ENCODE data around the gene ZFP1.
"Not testable (repeated sequence)": the region's sequence is repeated elsewhere in the genome, so short reads cannot be mapped to it uniquely, and the experiment has no call there.

The ZFP1 gene

DNA sequence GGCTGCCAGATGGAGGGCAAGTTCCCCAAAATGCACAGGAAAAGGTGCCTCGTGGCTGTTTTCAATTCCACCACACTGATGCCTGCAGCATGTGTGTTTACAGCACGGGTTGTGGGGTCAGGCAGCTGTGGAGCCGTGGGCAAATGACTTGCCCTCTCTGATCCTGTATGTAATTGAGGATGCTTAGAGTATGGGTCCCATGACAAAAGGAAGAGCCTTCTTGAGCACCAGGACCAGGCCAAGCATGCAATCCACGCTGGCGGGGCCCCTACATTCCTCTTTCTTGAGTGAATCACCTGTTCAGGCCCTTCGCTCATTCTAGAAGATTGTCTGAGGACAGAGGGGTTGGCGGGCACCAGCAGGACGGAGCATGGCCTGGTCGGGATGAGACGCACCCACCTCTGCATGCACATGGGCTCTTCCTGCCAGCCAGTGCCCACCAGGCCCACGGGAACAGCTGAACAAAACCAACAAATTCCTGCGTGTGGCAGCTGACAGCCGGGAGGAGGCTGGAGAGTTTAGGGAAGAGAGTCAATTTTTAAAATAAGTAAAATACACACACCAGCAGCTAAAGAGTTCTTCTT lies 60.0 kb downstream of the ZFP1 start:
- no peak for FAIRE-seq
- no peak for TF ChIP-seq POLR2A (IDR thresholded peaks at IDR 0.05; ENCODE audit: low read depth, low read length)
- no peak for DNase-seq (ENCODE audit: insufficient read length, low spot score)

DNA sequence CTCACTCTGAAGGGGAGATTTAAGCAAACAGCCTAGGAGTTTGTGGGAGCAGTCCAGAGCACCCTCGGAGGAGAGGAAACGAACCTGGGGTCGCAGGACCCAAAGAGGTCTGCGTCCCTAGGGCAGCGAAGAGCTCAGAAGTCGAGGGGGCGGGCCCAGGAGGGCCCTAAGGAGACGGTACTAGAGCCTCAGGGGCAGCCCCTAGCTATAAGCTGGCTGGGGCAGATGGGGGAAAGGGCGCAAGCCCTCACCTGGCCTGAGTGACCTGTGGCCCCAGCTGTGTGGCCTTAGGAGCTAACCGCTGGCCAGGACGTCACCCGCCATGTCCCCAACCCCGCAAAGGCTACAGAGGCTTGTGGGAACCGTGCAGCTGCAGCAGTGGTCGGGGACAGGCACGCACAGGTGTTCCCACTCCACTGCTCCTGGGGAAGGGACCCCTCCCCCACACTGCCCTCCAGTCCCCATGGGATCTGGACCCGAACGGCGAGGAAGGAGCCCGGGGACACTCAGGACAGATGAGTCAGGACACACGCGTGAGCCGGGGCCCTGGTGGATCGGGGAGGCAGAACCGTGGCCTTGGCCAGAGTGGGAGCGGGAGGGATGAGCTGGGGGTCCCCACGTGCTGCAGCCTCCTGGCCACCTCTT lies 60.7 kb downstream of the ZFP1 start:
- FAIRE-seq (no peak), DNase-seq (ENCODE audit: insufficient read length, low spot score) (no peak)
- no peak for TF ChIP-seq POLR2A (IDR thresholded peaks at IDR 0.05; ENCODE audit: low read depth, low read length)

DNA sequence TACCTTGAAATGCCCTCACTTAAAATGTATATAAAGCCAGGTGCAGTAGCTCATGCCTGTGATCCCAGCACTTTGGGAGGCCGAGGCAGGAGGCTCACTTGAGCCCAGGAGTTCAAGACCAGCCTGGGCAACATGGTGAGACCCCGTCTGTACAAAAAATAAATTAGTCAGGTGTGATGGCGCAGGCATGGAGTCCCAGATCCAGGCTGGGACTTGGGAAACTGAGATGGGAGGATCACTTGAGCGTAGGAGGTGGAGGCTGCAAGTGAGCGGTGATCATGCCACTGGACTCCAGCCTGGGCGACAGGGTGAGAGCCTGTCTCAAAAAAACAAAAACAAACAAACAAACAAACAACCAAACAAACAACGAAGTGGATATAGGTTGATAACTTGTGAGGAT lies 61.2 kb downstream of the ZFP1 start:
- DNase-seq (ENCODE audit: insufficient read length, low spot score); FAIRE-seq: not testable (repeated sequence)

DNA sequence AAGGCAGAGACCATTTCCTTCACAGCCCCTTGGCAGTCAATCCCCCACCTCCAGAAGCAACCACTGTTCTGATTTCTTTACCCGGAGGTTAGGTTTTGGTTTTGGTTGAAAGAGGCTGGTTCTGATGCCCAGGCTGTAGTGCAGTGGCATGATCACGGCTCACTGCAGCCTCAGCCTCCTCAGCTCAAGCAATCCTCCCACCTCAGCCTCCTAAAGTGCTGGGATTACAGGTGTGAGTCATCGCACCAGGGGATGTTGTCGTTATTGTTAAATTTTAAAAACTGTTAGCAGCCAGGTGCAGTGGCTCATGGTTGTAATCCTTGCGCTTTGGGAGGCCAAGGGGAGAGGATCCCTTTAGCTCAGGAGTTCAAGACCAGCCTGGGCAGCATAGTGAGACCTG lies 61.6 kb downstream of the ZFP1 start:
- no peak for DNase-seq (ENCODE audit: insufficient read length, low spot score)
- TF ChIP-seq POLR2A (IDR thresholded peaks at IDR 0.05; ENCODE audit: low read depth, low read length), result no peak
- no peak for FAIRE-seq

DNA sequence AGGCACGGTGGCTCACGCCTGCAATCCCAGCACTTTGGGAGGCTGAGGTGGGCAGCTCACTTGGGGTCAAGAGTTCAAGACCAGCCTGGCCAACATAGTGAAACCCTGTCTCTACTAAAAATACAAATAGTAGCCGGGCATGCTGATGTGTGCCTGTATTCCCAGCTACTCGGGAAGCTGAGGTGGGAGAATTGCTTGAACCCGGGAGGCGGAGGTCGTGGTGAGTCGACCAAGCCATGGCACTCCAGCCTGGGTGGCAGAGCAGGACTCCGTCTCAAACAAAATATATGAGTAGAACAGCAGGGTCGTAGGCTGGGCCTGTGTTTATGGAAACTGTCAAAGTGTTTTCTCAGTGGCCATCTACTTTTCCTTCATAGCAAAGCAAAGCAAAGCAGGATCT lies 63.0 kb downstream of the ZFP1 start:
- not testable (repeated sequence) for DNase-seq (ENCODE audit: insufficient read length, low spot score); FAIRE-seq

DNA sequence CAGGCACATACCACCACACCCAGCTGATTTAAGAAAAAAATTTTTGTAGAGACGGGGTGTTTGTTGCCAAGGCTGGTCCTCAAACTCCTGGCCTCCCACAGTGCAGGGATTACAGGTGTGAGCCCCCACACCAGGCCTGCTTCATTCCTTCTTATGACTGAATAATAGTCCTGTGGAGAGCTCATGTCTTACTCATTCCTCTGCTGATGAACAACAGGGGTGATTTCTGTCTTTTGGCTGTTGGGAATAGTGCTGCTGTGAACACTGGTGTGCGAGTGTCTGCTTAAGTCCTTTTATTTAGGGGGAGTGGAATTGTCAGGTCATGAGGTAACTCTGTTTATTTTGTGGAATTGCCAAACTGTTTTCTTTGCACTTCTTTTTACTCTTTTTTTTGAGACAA lies 67.8 kb downstream of the ZFP1 start:
- TF ChIP-seq POLR2A (IDR thresholded peaks at IDR 0.05; ENCODE audit: low read depth, low read length), result no peak
- DNase-seq (ENCODE audit: insufficient read length, low spot score) (no peak), FAIRE-seq (no peak)

GRCh38 chr16:75216576-75216975 lies 68.3 kb downstream of the ZFP1 start:
- DNase-seq (ENCODE audit: insufficient read length, low spot score) (no peak), FAIRE-seq (no peak)
- TF ChIP-seq POLR2A (IDR thresholded peaks at IDR 0.05; ENCODE audit: low read depth, low read length), result no peak

- FAIRE-seq, result no peak
Measured at GRCh38 chr16:75217389-75217851, 69.1 kb downstream of the ZFP1 start.

DNA sequence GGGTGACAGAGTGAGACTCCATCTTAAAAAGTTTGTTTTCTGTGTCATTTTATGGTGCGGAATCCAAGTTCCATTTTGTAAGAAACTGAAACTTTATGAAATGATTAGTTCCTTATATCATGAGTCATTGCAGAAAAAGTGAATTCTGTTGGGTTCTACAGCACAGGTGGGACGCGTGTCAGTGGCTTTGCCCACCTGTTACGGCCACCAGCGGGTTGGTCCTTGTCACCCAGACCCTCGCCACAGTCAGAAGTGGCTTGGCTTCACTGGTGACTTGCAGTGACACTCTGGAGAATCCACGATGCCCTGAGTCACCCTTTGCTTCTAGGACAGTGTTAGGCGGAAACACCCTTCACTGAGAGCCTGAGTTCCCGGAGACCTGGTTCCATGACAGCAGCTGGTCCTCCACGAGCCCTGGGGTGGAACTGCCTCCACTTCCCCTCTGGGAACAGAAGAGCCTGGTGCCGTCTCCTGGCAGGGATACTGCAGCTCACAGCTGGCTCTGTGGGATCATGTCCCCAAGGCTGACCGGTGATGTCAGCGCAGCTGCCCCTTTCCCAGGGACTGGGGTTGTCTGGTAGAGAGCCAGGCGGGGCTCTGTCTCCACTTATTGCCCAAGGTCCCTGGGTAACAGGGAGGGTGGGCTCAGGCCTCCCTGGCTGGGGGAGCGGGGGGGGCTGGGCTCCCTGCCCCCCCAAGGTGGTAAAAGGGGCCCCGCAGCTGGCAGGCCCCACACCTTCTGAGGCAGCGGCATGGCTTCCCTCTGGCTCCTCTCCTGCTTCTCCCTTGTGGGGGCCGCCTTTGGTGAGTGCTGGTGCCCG lies 70.1 kb downstream of the ZFP1 start, which contains the start of gene CTRB1:
Gene CTRB1, plus strand, starts transcription at position 733 of the 821 bp plus-strand sequence. Its CDS starts 20 bp downstream, at position 753.
- TF ChIP-seq POLR2A (IDR thresholded peaks at IDR 0.05; ENCODE audit: low read depth, low read length), result no peak
- no peak for FAIRE-seq

More at GRCh38 chr16:75217389-75217851, 69.1 kb downstream of the ZFP1 start:
- DNase-seq (ENCODE audit: insufficient read length, low spot score), result no peak
- TF ChIP-seq POLR2A (IDR thresholded peaks at IDR 0.05; ENCODE audit: low read depth, low read length), result no peak

DNA sequence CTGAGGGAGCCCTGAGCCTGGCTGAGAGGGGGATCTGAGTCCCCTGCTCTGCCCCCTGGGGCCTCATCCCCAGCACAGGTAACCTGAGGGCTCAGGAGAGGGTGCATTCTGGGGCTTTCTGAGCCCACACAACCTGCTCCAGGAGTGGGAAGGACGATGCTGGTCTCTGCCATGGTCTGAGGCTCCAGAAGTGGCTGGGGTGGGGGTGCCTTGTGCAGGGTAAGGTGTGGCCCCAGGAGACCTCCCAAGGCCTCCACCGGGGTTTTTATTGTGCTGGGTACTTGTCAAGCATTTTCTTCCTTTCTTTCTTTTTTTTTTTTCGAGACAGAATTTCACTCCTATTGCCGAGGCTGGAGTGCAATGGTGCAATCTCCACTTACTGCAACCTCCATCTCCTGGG lies 70.8 kb downstream of the ZFP1 start:
- no peak for FAIRE-seq
- no peak for TF ChIP-seq POLR2A (IDR thresholded peaks at IDR 0.05; ENCODE audit: low read depth, low read length)
- no peak for DNase-seq (ENCODE audit: insufficient read length, low spot score)

More for the DNA sequence above, 70.1 kb downstream of the ZFP1 start, which contains the start of gene CTRB1:
- no peak for DNase-seq (ENCODE audit: insufficient read length, low spot score)

GRCh38 chr16:75219838-75220237 lies 71.5 kb downstream of the ZFP1 start:
- TF ChIP-seq POLR2A (IDR thresholded peaks at IDR 0.05; ENCODE audit: low read depth, low read length), result no peak
- no peak for FAIRE-seq
- no peak for DNase-seq (ENCODE audit: insufficient read length, low spot score)
